Endothelial cell (in vitro differentiated cells): ENCODE measurements around the gene ELOVL5. TPM values are rescaled to one million over a fixed set of nuclear protein-coding genes. Genes with fewer than 3 reads are reported as not detected.

Experiments used
- DNase-seq: peaks from one replicate; pipeline ENCODE4 v3.0.0; 2021; ENCODE audit warnings: low spot score
- H3K27ac Mint-ChIP-seq: one replicate; pipeline ENCODE4 v1.8.0; 2021; ENCODE audit warnings: mixed read lengths, inconsistent platforms; ENCODE audit not compliant: unreplicated experiment
- H3K27me3 Mint-ChIP-seq: one replicate; pipeline ENCODE4 v1.8.0; 2021; ENCODE audit warnings: mild to moderate bottlenecking, moderate library complexity, mixed read lengths, inconsistent platforms; ENCODE audit not compliant: unreplicated experiment
- H3K36me3 Mint-ChIP-seq: one replicate; pipeline ENCODE4 v1.8.0; 2021; ENCODE audit warnings: mild to moderate bottlenecking, low read depth, mixed read lengths, inconsistent platforms; ENCODE audit not compliant: unreplicated experiment
- H3K4me1 Mint-ChIP-seq: one replicate; pipeline ENCODE4 v1.8.0; 2021; ENCODE audit warnings: mild to moderate bottlenecking, mixed read lengths, inconsistent platforms; ENCODE audit not compliant: unreplicated experiment
- H3K4me3 Mint-ChIP-seq: one replicate; pipeline ENCODE4 v1.8.0; 2021; ENCODE audit warnings: mild to moderate bottlenecking, mixed read lengths, inconsistent platforms; ENCODE audit not compliant: unreplicated experiment
- H3K9me3 Mint-ChIP-seq: one replicate; pipeline ENCODE4 v1.8.0; 2021; ENCODE audit warnings: mixed read lengths, inconsistent platforms; ENCODE audit not compliant: unreplicated experiment
- CTCF ChIP-seq: fragments of 200-600 bp; sonication (generic); IDR thresholded peaks from one replicate; pipeline ENCODE4 v1.5.0; 2021; ENCODE audit warnings: antibody characterized with exemption; ENCODE audit not compliant: unreplicated experiment
- total RNA-seq: library from RNA; stranded (reverse); fragmentation: NEBNext Ultra II Directional; extraction: Animal tissue kit (Norgen Biotek cat#: 25700); gene quantifications from one replicate; pipeline ENCODE4 v1.2.1, GENCODE V29; 2021; ENCODE audit not compliant: unreplicated experiment

Gene ELOVL5
- total RNA-seq, 1 donor from 2014 or later: 163 TPM

GRCh38 chr6:53266553-53267090, 82.1 kb downstream of the ELOVL5 start:
- DNase-seq: no peak
- peaks cover 46% of the 10 kb centered on the region for H3K36me3 Mint-ChIP-seq
- peaks cover 31% of the 10 kb centered on the region for H3K4me1 Mint-ChIP-seq
- peak overlapping the region; percentile 59 for H3K4me3 Mint-ChIP-seq
- no peaks in the 10 kb centered on the region for H3K9me3 Mint-ChIP-seq
- TF ChIP-seq CTCF: no peak
- peaks cover 2% of the 10 kb centered on the region for H3K27me3 Mint-ChIP-seq
- H3K27ac Mint-ChIP-seq: peak overlapping the region; percentile 21

- Mint-ChIP-seq H3K27me3 (peaks cover 2% of the 10 kb centered on the region), H3K27ac (peak overlapping the region; percentile 11), H3K9me3 (no peaks in the 10 kb centered on the region), H3K4me3 (no peak overlapping the region), H3K36me3 (peaks cover 48% of the 10 kb centered on the region), H3K4me1 (peaks cover 27% of the 10 kb centered on the region)
- DNase-seq: no peak
- TF ChIP-seq CTCF: no peak
Observed at GRCh38 chr6:53264915-53265607, 83.7 kb downstream of the ELOVL5 start.

GRCh38 chr6:53264337-53264736, 84.4 kb downstream of the ELOVL5 start:
- H3K4me3 Mint-ChIP-seq: no peak overlapping the region
- peaks cover 48% of the 10 kb centered on the region for H3K36me3 Mint-ChIP-seq
- TF ChIP-seq CTCF: no peak
- peaks cover 2% of the 10 kb centered on the region for H3K27me3 Mint-ChIP-seq
- no peak for DNase-seq
- peak overlapping the region; percentile 17 for H3K27ac Mint-ChIP-seq
- H3K4me1 Mint-ChIP-seq: peaks cover 27% of the 10 kb centered on the region
- H3K9me3 Mint-ChIP-seq: no peaks in the 10 kb centered on the region

GRCh38 chr6:53263917-53264316, 84.8 kb downstream of the ELOVL5 start:
- H3K4me3 Mint-ChIP-seq: no peak overlapping the region
- peaks cover 2% of the 10 kb centered on the region for H3K27me3 Mint-ChIP-seq
- no peak for TF ChIP-seq CTCF
- peaks cover 27% of the 10 kb centered on the region for H3K4me1 Mint-ChIP-seq
- H3K36me3 Mint-ChIP-seq: peaks cover 50% of the 10 kb centered on the region
- H3K27ac Mint-ChIP-seq: peak overlapping the region; percentile 17
- H3K9me3 Mint-ChIP-seq: no peaks in the 10 kb centered on the region
- DNase-seq: no peak

- Mint-ChIP-seq H3K27ac (no peak overlapping the region), H3K4me1 (peaks cover 14% of the 10 kb centered on the region), H3K4me3 (no peak overlapping the region), H3K9me3 (no peaks in the 10 kb centered on the region), H3K36me3 (peaks cover 35% of the 10 kb centered on the region), H3K27me3 (no peaks in the 10 kb centered on the region)
- TF ChIP-seq CTCF: no peak
- DNase-seq: no peak
Observed at GRCh38 chr6:53259860-53260580, 88.7 kb downstream of the ELOVL5 start.
